IPS-15b (cell line): ENCODE measurements around the gene ZXDC.

Source experiments
- H3K27me3 ChIP-seq: one replicate; pipeline ENCODE4 v1.6.1; 2013; ENCODE audit warnings: low read length; ENCODE audit not compliant: control insufficient read depth, insufficient read depth
- H3K36me3 ChIP-seq: one replicate; pipeline ENCODE4 v1.6.1; 2013; ENCODE audit warnings: low read length; ENCODE audit not compliant: control insufficient read depth, insufficient read depth
- H3K4me1 ChIP-seq: one replicate; pipeline ENCODE4 v1.6.1; 2013; ENCODE audit warnings: mild to moderate bottlenecking, low read length; ENCODE audit not compliant: control insufficient read depth, insufficient read depth
- H3K4me3 ChIP-seq: one replicate; pipeline ENCODE4 v1.5.1; 2013; ENCODE audit warnings: low read depth, low read length
- H3K9ac ChIP-seq: one replicate; pipeline ENCODE4 v1.6.1; 2013; ENCODE audit warnings: low read depth, mild to moderate bottlenecking, low read length
- H3K9me3 ChIP-seq: one replicate; pipeline ENCODE4 v1.6.1; 2013; ENCODE audit warnings: mild to moderate bottlenecking, low read length; ENCODE audit not compliant: control insufficient read depth, insufficient read depth

The ZXDC gene

GRCh38 chr3:126507886-126508285 lies 32.2 kb upstream of the ZXDC start:
- no peaks in the 10 kb centered on the region for H3K27me3 ChIP-seq
- no peaks in the 10 kb centered on the region for H3K4me1 ChIP-seq

GRCh38 chr3:126503701-126504100 lies 28.0 kb upstream of the ZXDC start:
- Histone ChIP-seq H3K27me3 (no peaks in the 10 kb centered on the region), H3K4me3 (no peak overlapping the region), H3K9ac (no peak overlapping the region), H3K9me3 (no peaks in the 10 kb centered on the region), H3K4me1 (no peaks in the 10 kb centered on the region), H3K36me3 (no peaks in the 10 kb centered on the region)

More at GRCh38 chr3:126507886-126508285, 32.2 kb upstream of the ZXDC start:
- no peak overlapping the region for H3K9ac ChIP-seq
- H3K36me3 ChIP-seq = no peaks in the 10 kb centered on the region
- H3K9me3 ChIP-seq = no peaks in the 10 kb centered on the region
- no peak overlapping the region for H3K4me3 ChIP-seq

DNA sequence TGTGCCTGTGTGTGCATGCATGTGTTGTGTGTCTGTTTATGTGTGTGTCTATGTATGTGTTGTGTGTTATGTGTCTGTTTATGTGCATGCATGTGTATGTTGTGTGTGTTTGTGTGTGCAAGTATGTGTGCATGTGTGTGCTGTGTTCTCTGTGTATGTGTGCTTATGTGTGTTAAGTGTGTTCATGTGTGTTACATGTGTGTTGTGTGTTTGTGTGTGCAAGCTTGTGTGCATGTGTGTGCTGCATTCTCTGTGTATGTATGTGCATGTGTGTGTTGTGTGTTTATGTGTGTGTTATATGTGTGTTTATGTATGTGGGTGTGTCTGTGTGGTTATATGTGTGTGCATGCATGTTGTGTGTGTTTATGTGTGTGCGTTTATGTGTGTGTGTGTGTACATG lies 27.0 kb upstream of the ZXDC start:
- Histone ChIP-seq H3K36me3 (no peaks in the 10 kb centered on the region), H3K9me3 (no peaks in the 10 kb centered on the region), H3K4me3 (no peak overlapping the region), H3K4me1 (no peaks in the 10 kb centered on the region), H3K27me3 (no peaks in the 10 kb centered on the region), H3K9ac (no peak overlapping the region)

GRCh38 chr3:126501736-126502135 lies 26.0 kb upstream of the ZXDC start:
- no peaks in the 10 kb centered on the region for H3K36me3 ChIP-seq
- no peaks in the 10 kb centered on the region for H3K27me3 ChIP-seq
- no peak overlapping the region for H3K9ac ChIP-seq
- no peaks in the 10 kb centered on the region for H3K9me3 ChIP-seq
- H3K4me1 ChIP-seq = no peaks in the 10 kb centered on the region
- no peak overlapping the region for H3K4me3 ChIP-seq

GRCh38 chr3:126501054-126501453 lies 25.4 kb upstream of the ZXDC start:
- H3K9ac ChIP-seq = no peak overlapping the region
- H3K27me3 ChIP-seq = no peaks in the 10 kb centered on the region
- no peaks in the 10 kb centered on the region for H3K9me3 ChIP-seq
- H3K4me3 ChIP-seq = no peak overlapping the region
- no peaks in the 10 kb centered on the region for H3K4me1 ChIP-seq
- H3K36me3 ChIP-seq = no peaks in the 10 kb centered on the region

- no peaks in the 10 kb centered on the region for H3K4me1 ChIP-seq
- H3K9me3 ChIP-seq = no peaks in the 10 kb centered on the region
- no peak overlapping the region for H3K4me3 ChIP-seq
- H3K9ac ChIP-seq = no peak overlapping the region
- no peaks in the 10 kb centered on the region for H3K36me3 ChIP-seq
- H3K27me3 ChIP-seq = no peaks in the 10 kb centered on the region
Observed at GRCh38 chr3:126500016-126500415, 24.3 kb upstream of the ZXDC start.

DNA sequence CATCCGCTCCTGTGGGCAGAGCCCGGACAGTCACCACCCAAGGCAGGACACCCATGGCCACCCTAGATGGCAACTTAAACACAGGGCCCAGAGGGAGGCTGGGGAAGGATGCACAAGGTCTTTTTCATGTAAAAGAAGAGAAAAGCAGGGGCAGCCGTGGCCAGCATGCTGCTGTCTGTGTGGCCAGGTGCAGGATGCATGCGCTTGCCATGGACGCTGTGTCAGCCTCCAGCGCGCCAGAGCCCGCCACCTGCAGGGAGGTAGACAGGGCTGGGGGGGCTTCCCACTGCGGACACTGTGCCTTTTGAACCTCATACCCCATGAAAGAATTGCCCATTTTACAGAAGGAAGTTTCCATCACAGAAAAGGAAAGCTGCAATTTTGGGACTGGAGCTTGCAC lies 23.7 kb upstream of the ZXDC start:
- no peak overlapping the region for H3K4me3 ChIP-seq
- no peaks in the 10 kb centered on the region for H3K27me3 ChIP-seq
- H3K9me3 ChIP-seq = no peaks in the 10 kb centered on the region
- H3K4me1 ChIP-seq = no peaks in the 10 kb centered on the region
- H3K9ac ChIP-seq = no peak overlapping the region
- no peaks in the 10 kb centered on the region for H3K36me3 ChIP-seq

DNA sequence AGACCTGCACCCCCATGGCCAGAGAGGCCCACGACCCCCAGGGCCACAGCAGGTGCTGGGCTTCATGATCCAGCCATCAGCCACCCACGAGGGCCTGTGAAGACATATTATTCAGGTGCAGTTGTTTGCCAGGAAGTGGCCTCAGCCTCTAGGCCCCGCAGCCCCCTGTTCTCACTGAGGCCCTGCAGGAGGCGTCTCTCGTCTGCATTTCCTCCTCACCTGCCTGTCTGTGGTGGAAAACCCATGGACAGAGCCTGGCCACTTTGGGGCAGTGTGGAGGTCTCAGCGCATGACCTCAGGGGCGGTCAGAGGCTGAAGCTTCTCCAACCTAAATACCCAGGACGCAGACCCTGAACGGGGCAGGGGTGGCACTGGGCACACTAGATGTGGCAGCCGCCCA lies 23.2 kb upstream of the ZXDC start:
- Histone ChIP-seq H3K36me3 (no peaks in the 10 kb centered on the region), H3K4me1 (no peaks in the 10 kb centered on the region), H3K9ac (no peak overlapping the region), H3K4me3 (no peak overlapping the region), H3K9me3 (no peaks in the 10 kb centered on the region), H3K27me3 (no peaks in the 10 kb centered on the region)

GRCh38 chr3:126498461-126498860 lies 22.8 kb upstream of the ZXDC start:
- H3K4me1 ChIP-seq = no peaks in the 10 kb centered on the region
- H3K9ac ChIP-seq = no peak overlapping the region
- no peaks in the 10 kb centered on the region for H3K36me3 ChIP-seq
- no peak overlapping the region for H3K4me3 ChIP-seq
- no peaks in the 10 kb centered on the region for H3K27me3 ChIP-seq
- no peaks in the 10 kb centered on the region for H3K9me3 ChIP-seq

- Histone ChIP-seq H3K4me1 (no peaks in the 10 kb centered on the region), H3K27me3 (no peaks in the 10 kb centered on the region), H3K9ac (no peak overlapping the region), H3K36me3 (no peaks in the 10 kb centered on the region), H3K9me3 (no peaks in the 10 kb centered on the region), H3K4me3 (no peak overlapping the region)
Observed at GRCh38 chr3:126497956-126498355, 22.3 kb upstream of the ZXDC start.

DNA sequence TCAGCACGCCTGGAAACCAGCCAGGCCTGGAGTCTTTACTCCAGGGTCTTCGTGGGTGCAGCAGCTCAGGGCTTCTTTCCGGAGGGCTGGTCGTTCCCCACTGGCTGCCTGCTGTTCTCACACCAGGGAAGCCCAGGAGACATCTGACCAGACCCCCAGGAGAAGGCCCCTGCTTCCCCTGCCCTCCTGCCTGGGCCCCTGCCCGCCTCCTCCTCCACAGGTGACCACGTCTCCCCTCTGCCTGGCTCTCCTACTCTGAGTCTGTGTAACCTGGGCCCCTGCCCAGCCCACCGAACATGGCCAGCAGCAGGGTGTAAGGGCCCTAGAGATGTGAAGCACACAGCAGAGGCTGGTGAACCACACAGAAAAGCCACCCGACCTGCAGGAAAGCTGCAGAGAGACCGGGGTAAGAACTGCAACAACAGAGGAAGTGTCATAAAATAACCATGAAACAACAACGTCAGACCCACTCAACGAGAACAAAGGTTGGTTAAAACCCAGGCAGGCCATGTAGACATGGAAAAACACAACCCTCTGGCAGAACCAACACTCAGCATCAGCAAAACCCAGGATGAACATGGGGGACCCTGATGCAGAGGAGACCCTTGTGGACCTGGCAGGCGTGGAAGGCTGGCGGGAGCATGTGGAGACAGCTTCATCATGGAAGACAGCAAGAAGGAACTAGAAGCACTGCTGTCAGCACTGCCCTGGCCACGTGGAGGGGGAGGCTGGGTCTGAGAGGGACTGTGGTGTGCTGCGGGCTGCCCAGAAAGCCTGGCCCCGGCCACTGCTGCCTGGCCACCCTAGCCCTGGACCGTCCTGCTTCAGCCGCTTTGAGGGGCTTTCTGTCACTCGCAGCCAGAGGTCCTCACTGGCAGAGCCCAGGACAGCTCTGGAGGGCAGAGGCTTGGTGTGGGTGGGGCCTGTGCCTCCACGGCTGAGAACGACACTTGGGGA lies 21.5 kb upstream of the ZXDC start:
- H3K36me3 ChIP-seq = no peaks in the 10 kb centered on the region
- H3K9ac ChIP-seq = no peak overlapping the region
- H3K4me3 ChIP-seq = no peak overlapping the region
- H3K27me3 ChIP-seq = no peaks in the 10 kb centered on the region
- no peaks in the 10 kb centered on the region for H3K9me3 ChIP-seq
- no peaks in the 10 kb centered on the region for H3K4me1 ChIP-seq

DNA sequence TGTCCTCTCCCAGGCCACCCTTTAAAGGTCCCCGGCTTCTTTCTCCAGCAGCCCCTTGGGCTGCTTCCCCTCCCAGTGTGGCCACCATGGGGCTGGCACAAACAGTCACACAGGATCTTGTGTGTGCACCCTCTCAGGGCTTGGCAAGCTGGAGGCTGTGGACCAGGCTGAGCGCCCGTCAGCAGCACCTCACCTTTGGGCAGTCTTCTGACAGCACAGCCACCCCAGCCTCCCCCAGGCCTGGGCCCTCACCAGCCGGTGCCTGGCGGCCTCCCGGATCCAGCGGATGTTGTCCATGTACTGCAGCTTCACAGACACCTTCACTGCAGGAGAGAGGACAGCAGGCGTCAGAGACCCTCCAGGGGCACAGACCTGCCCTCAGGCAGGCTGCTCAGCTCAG lies 20.1 kb upstream of the ZXDC start:
- H3K27me3 ChIP-seq = no peaks in the 10 kb centered on the region
- no peak overlapping the region for H3K4me3 ChIP-seq
- no peaks in the 10 kb centered on the region for H3K4me1 ChIP-seq
- no peak overlapping the region for H3K9ac ChIP-seq
- H3K36me3 ChIP-seq = no peaks in the 10 kb centered on the region
- H3K9me3 ChIP-seq = no peaks in the 10 kb centered on the region
